Lower lobe of right lung (tissue), 2 donors: ENCODE measurements around the gene LRRC32. TPM values are rescaled to one million over a fixed set of nuclear protein-coding genes. Genes with fewer than 3 reads are reported as not detected.
"Not testable (repeated sequence)": the region's sequence is repeated elsewhere in the genome, so short reads cannot be mapped to it uniquely, and the experiment has no call there.

Experiments
- ATAC-seq, 2 donors: fragments of 200-7000 bp; cut with Tn5 transposase; one replicate each; pipeline ENCODE4 v1.9.1; 2020 to 2022; ENCODE audit warnings: mild to moderate bottlenecking in 2 of 2, moderate library complexity in 2 of 2
- DNase-seq: peaks from one replicate; pipeline ENCODE4 v3.0.0-alpha.2; 2020
- H3K27ac ChIP-seq: fragments of 200-600 bp; one replicate; pipeline ENCODE4 v1.8.0; 2022
- H3K27me3 ChIP-seq: fragments of 200-600 bp; one replicate; pipeline ENCODE4 v1.8.0; 2022; ENCODE audit warnings: low read depth
- H3K36me3 ChIP-seq: fragments of 200-600 bp; one replicate; pipeline ENCODE4 v1.8.0; 2022; ENCODE audit warnings: mild to moderate bottlenecking
- H3K4me1 ChIP-seq: fragments of 200-600 bp; one replicate; pipeline ENCODE4 v1.8.0; 2022
- H3K4me3 ChIP-seq: fragments of 200-600 bp; one replicate; pipeline ENCODE4 v1.8.0; 2022; ENCODE audit warnings: mild to moderate bottlenecking
- H3K9me3 ChIP-seq: fragments of 200-600 bp; one replicate; pipeline ENCODE4 v1.8.0; 2022
- CTCF ChIP-seq: fragments of 200-600 bp; IDR thresholded peaks from one replicate; pipeline ENCODE4 v1.8.0; 2022; ENCODE audit warnings: antibody characterized with exemption, mild to moderate bottlenecking
- intact Hi-C: fragments of 100-400 bp; cut with DNase I; formaldehyde crosslinking; loops from one replicate; pipeline ENCODE4 v1.11.0; 2022
- total RNA-seq: library from RNA; stranded (reverse); fragmentation: NEBNext Ultra II Directional; extraction: Animal tissue kit (Norgen Biotek cat#: 25700); gene quantifications from one replicate; pipeline ENCODE4 v1.2.1, GENCODE V29; 2021
- donor health status: DM: no; HTN: yes; CAD: no; lungs with severe emphysema.

LRRC32 gene
- total RNA-seq, 1 donor from 2014 or later: 121 TPM

DNA sequence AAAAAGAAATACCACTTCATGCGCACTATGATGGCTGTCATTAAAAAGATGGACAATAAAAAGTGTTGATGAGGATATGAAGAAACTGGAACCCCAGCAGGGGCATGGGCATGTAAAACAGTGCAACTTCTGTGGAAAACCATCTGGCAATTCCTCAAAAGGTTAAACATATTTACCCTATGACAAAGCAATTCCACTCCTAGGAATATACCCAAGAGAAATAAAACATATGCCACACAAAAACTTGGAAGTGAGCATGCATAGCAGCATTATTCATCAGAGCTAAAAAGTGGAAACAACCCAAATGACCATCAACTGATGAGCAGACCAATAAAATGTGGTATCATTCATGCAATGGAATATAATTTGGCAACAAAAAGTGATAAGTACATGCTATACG lies 50.1 kb downstream of the LRRC32 start:
- H3K36me3 ChIP-seq: no peaks in the 10 kb centered on the region
- TF ChIP-seq CTCF: no peak
- H3K27me3 ChIP-seq: no peaks in the 10 kb centered on the region
- intact Hi-C loops: no loop called here
- peaks cover 16% of the 10 kb centered on the region for H3K4me1 ChIP-seq
- H3K4me3 ChIP-seq: no peak overlapping the region
- DNase-seq (no peak), ATAC-seq (no peak)
- no peak overlapping the region for H3K27ac ChIP-seq
- H3K9me3 ChIP-seq: no peaks in the 10 kb centered on the region

GRCh38 chr11:76619801-76620200 lies 50.7 kb downstream of the LRRC32 start:
- DNase-seq, H3K27ac ChIP-seq, H3K4me3 ChIP-seq, H3K9me3 ChIP-seq, ATAC-seq, intact Hi-C loops, H3K27me3 ChIP-seq, H3K36me3 ChIP-seq: not testable (repeated sequence)
- peaks cover 21% of the 10 kb centered on the region for H3K4me1 ChIP-seq

- ATAC-seq: no peak
- DNase-seq: no peak
- intact Hi-C loops: no loop called here
- Histone ChIP-seq H3K4me1 (peaks cover 30% of the 10 kb centered on the region), H3K27me3 (no peaks in the 10 kb centered on the region), H3K9me3 (no peaks in the 10 kb centered on the region), H3K27ac (no peak overlapping the region), H3K36me3 (no peaks in the 10 kb centered on the region), H3K4me3 (no peak overlapping the region)
- no peak for TF ChIP-seq CTCF
These were observed 52.8 kb downstream of the LRRC32 start for GRCh38 chr11:76617553-76618265.

DNA sequence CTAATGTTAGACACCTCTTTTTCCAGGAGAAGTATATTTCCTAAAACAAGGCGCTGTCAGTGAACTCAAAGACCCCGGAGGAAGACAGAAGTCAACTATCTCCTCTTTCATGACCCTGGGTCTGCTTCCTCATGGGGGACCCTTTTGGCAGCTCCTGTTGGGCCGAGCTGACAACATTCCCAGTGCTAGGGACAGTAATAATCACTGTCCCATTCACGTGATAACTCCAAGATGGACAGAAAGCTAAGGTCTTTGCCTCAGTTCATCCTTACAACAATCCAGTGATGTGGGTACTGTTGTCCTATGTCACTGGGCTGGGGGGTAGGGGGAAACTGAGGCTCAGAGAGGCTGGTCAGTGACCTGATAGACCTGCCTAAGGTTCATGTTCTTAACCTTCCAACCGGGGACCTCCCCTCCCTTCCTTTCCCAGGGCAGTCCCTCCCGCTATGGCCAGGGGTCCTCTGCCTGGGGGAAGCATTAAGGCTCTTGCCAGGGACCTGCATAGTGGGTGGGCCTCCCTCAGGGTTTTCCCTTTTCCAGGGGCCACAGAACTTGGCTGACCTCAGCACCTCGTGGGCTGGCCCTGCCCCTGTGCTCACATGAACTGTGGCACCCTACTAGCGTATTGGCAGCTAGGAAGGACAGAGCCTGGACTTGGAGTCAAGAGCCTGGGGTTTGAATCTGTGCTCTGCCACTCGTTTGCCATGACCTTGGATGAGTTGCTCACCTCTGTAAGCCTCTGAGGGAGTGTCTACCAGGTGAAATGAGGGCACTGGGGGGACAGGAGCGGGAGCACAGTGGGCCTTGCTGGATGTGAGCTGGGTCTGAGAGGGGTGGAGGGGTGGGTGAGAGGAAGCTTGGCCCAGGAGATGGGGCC lies 53.6 kb downstream of the LRRC32 start:
- Histone ChIP-seq H3K27ac (peak overlapping the region; percentile 72), H3K4me3 (no peak overlapping the region), H3K9me3 (no peaks in the 10 kb centered on the region), H3K36me3 (no peaks in the 10 kb centered on the region), H3K27me3 (no peaks in the 10 kb centered on the region), H3K4me1 (peaks cover 28% of the 10 kb centered on the region)
- intact Hi-C loops: no loop called here
- DNase-seq: no peak
- no peak for ATAC-seq
- TF ChIP-seq CTCF: no peak

DNA sequence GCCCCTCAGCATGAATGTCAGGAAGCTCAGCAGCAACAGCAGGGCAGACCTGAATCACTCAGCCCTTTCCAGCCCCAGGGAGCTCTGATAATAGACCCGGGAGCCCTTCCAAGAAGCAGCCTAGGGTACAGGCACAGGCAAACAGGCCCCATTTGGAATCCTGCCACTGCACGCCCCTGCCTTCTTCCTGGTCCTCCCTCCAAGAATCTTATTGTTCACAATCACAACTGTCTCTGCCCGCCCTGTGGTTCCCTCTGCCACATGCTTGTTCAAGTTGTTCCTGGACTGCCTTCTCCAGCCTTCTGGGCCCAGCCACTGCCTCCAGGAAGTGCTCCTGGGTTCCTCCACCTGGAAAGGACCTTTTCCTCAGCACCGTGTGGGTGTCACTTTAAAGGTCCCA lies 54.6 kb downstream of the LRRC32 start:
- Histone ChIP-seq H3K4me1 (peaks cover 24% of the 10 kb centered on the region), H3K27me3 (no peaks in the 10 kb centered on the region), H3K4me3 (no peak overlapping the region), H3K36me3 (no peaks in the 10 kb centered on the region), H3K9me3 (no peaks in the 10 kb centered on the region), H3K27ac (peak overlapping the region; percentile 72)
- TF ChIP-seq CTCF: no peak
- intact Hi-C loops: no loop called here
- DNase-seq (no peak), ATAC-seq (peak; percentile 36 to 53)
